ENCODE measurements around the gene RPGR. TPM values are rescaled to one million over a fixed set of nuclear protein-coding genes. Genes with fewer than 3 reads are reported as not detected.

Gene RPGR
- total RNA-seq, 1 experiment from 2014 or later = 10.4 TPM

GRCh38 chrX:38305971-38306370 lies 21.3 kb downstream of the RPGR start:
- H3K36me3 ChIP-seq (ENCODE audit: control insufficient read depth in 1 of 2, insufficient read depth in 2 of 2, low read length in 2 of 2) = no peaks in the 10 kb centered on the region
- no peaks in the 10 kb centered on the region for H3K27me3 ChIP-seq (ENCODE audit: insufficient read depth, low read length)
- no peak overlapping the region for H3K9ac ChIP-seq (ENCODE audit: low read length)
- H3K4me2 ChIP-seq (ENCODE audit: low read length) = no peak overlapping the region
- no peak for TF ChIP-seq EGR1 (IDR thresholded peaks at IDR 0.05; ENCODE audit: low read depth)
- no peak for TF ChIP-seq CTCF (IDR thresholded peaks at IDR 0.05 in 2 of 3, conservative IDR thresholded peaks at IDR 0.05 in 1 of 3; ENCODE audit: borderline replicate concordance in 1 of 3, insufficient read depth in 1 of 3, low read depth in 2 of 3, low read length in 2 of 3)
- no peak for TF ChIP-seq YY1 (IDR thresholded peaks at IDR 0.05; ENCODE audit: extremely low read depth, insufficient replicate concordance, low read depth, low read length)
- no peak for TF ChIP-seq ZNF274 (IDR thresholded peaks at IDR 0.05; ENCODE audit: low read depth, low read length)
- TF ChIP-seq TCF7L2 (IDR thresholded peaks at IDR 0.05; ENCODE audit: borderline replicate concordance, extremely low read depth, insufficient read depth, insufficient read length) = no peak
- TF ChIP-seq CBX3 (IDR thresholded peaks at IDR 0.05; ENCODE audit: low read depth) = no peak
- TF ChIP-seq ZBTB33 (IDR thresholded peaks at IDR 0.05; ENCODE audit: extremely low read depth, insufficient replicate concordance, low read length) = no peak
- TF ChIP-seq MAX (IDR thresholded peaks at IDR 0.05) = no peak
- no peak for TF ChIP-seq SRF (IDR thresholded peaks at IDR 0.05; ENCODE audit: low read depth)
- no peak for TF ChIP-seq SP1 (IDR thresholded peaks at IDR 0.05; ENCODE audit: low read depth)
- TF ChIP-seq JUND (IDR thresholded peaks at IDR 0.05) = no peak
- no peak for TF ChIP-seq POLR2A (IDR thresholded peaks at IDR 0.05; ENCODE audit: borderline replicate concordance, extremely low read depth, insufficient read depth, insufficient read length)
- no peak for TF ChIP-seq EZH2 (IDR thresholded peaks at IDR 0.05)
- TF ChIP-seq SIN3A (IDR thresholded peaks at IDR 0.05; ENCODE audit: low read depth) = no peak
- no peak for TF ChIP-seq EZH2phosphoT487 (IDR thresholded peaks at IDR 0.05; ENCODE audit: borderline replicate concordance)
- TF ChIP-seq CEBPB (IDR thresholded peaks at IDR 0.05; ENCODE audit: low read depth) = no peak
- H2AFZ ChIP-seq (ENCODE audit: low read depth, low read length, poor library complexity, severe bottlenecking) = no peak overlapping the region
- ChIA-PET POLR2A (interaction anchor here (1.6 kb wide), 1 partner anchor 21 kb away, joined by 3 read pairs; the partner anchor contains the start of gene RPGR), CTCF (no interaction called here), RAD21 (ENCODE audit: low non-redundant PET in 1 of 2, low total read pairs in 2 of 2, uncharacterized antibody in 2 of 2, unreplicated experiment in 2 of 2) (no interaction called here)
- intact Hi-C loops (cut with micrococcal nuclease) = no loop called here
- H3K79me2 ChIP-seq (ENCODE audit: insufficient read depth, low read length) = no peaks in the 10 kb centered on the region
- H3K27ac ChIP-seq (ENCODE audit: low read depth, low read length) = no peak overlapping the region
- ATAC-seq = no peak
- no peak for DNase-seq (ENCODE audit: low read depth, low spot score)
- H4K20me1 ChIP-seq (ENCODE audit: insufficient read depth) = no peaks in the 10 kb centered on the region
- no peaks in the 10 kb centered on the region for H3K9me3 ChIP-seq (ENCODE audit: control insufficient read depth in 1 of 2, insufficient read depth in 1 of 2, low read depth in 1 of 2, low read length in 2 of 2)
- H3K9me2 ChIP-seq (ENCODE audit: insufficient read depth) = no peaks in the 10 kb centered on the region
- no peak overlapping the region for H3K4me3 ChIP-seq (replicated peaks in 1 of 2; ENCODE audit: low read depth in 1 of 2, low read length in 2 of 2)
- no TSS peak for BruUV-seq (replicated peaks)
- no peaks in the 10 kb centered on the region for H3K4me1 ChIP-seq (ENCODE audit: control insufficient read depth in 1 of 2, insufficient read depth in 2 of 2, low read length in 2 of 2)
